Mesendoderm (in vitro differentiated cells): ENCODE results near the gene RABGAP1. TPM values are rescaled to one million over a fixed set of nuclear protein-coding genes. Genes with fewer than 3 reads are reported as not detected.

ENCODE experiments used
- DNase-seq: peaks from one replicate; pipeline ENCODE4 v3.0.0; 2013
- H2AK5ac ChIP-seq: 2 replicates; pipeline ENCODE4 v1.6.1; 2013; ENCODE audit warnings: low read length, inconsistent platforms
- H2BK120ac ChIP-seq: 2 replicates; pipeline ENCODE4 v1.6.1; 2013; ENCODE audit warnings: low read depth, mild to moderate bottlenecking, low read length, moderate library complexity, mixed read lengths
- H2BK15ac ChIP-seq: replicated peaks from 2 replicates; pipeline ENCODE4 v1.6.1; 2013; ENCODE audit warnings: low read depth, mild to moderate bottlenecking, moderate library complexity
- H2BK5ac ChIP-seq: 2 replicates; pipeline ENCODE4 v1.6.1; 2013; ENCODE audit warnings: low read length, inconsistent platforms
- H3K18ac ChIP-seq: 2 replicates; pipeline ENCODE4 v1.6.1; 2013; ENCODE audit warnings: mild to moderate bottlenecking, low read length, mixed read lengths
- H3K23ac ChIP-seq: one replicate; pipeline ENCODE4 v1.6.1; 2013; ENCODE audit warnings: low read length
- H3K27ac ChIP-seq: 2 replicates; pipeline ENCODE4 v1.5.1; 2013; ENCODE audit warnings: low read depth, mild to moderate bottlenecking, inconsistent platforms, low read length, moderate library complexity
- H3K27me3 ChIP-seq: 2 replicates; pipeline ENCODE4 v1.6.1; 2013; ENCODE audit warnings: low read length, control low read depth, mild to moderate bottlenecking, inconsistent platforms; ENCODE audit not compliant: insufficient read depth, poor library complexity
- H3K36me3 ChIP-seq: 2 replicates; pipeline ENCODE4 v1.6.1; 2013; ENCODE audit warnings: low read length, inconsistent platforms; ENCODE audit not compliant: control insufficient read depth, insufficient read depth
- H3K4ac ChIP-seq: one replicate; pipeline ENCODE4 v1.6.1; 2013; ENCODE audit warnings: low read depth, mild to moderate bottlenecking, low read length, moderate library complexity
- H3K4me1 ChIP-seq: 2 replicates; pipeline ENCODE4 v1.6.1; 2013; ENCODE audit warnings: low read depth, low read length, inconsistent platforms; ENCODE audit not compliant: control insufficient read depth
- H3K4me2 ChIP-seq: 2 replicates; pipeline ENCODE4 v1.6.1; 2013; ENCODE audit warnings: low read length
- H3K4me3 ChIP-seq: 2 replicates; pipeline ENCODE4 v1.5.1; 2013; ENCODE audit warnings: mild to moderate bottlenecking, low read length
- H3K56ac ChIP-seq: one replicate; pipeline ENCODE4 v1.6.1; 2013; ENCODE audit warnings: low read length
- H3K79me1 ChIP-seq: 2 replicates; pipeline ENCODE4 v1.6.1; 2013; ENCODE audit warnings: low read length, inconsistent platforms
- H3K79me2 ChIP-seq: 2 replicates; pipeline ENCODE4 v1.6.1; 2013; ENCODE audit warnings: mild to moderate bottlenecking, low read length; ENCODE audit not compliant: control insufficient read depth, insufficient read depth
- H3K9ac ChIP-seq: 2 replicates; pipeline ENCODE4 v1.6.1; 2013; ENCODE audit warnings: low read length, inconsistent platforms
- H4K5ac ChIP-seq: one replicate; pipeline ENCODE4 v1.6.1; 2013; ENCODE audit warnings: low read length
- H4K8ac ChIP-seq: one replicate; pipeline ENCODE4 v1.6.1; 2013; ENCODE audit warnings: low read depth, mild to moderate bottlenecking, control low read depth, low read length, moderate library complexity
- WGBS: extraction: QIAGEN DNeasy Blood & Tissue Kit; methylation state at CpG from one replicate; pipeline ENCODE4 v1.1.7; 2013; ENCODE audit warnings: low lambda C conversion rate, missing lambda C conversion rate; ENCODE audit not compliant: insufficient coverage; ENCODE audit errors: extremely low coverage; 5-methylcytosine and 5-hydroxymethylcytosine counted together
- polyA plus RNA-seq, 2 experiments: library from polyadenylated mRNA; stranded (reverse); fragments of 200-250 nt; gene quantifications; one replicate each; pipeline ENCODE4 v1.2.3, GENCODE V29; 2013

Gene RABGAP1
- polyA plus RNA-seq (2013, experiment 1 of 2): 9.3 TPM
- polyA plus RNA-seq (2013, experiment 2 of 2): 9.0 TPM

GRCh38 chr9:122940749-122941581 lies at the start of gene RABGAP1:
Gene RABGAP1, plus strand, starts transcription at chr9:122941020. Its CDS starts 16,040 bp downstream, at chr9:122957060.
- Histone ChIP-seq H3K18ac (peak within 1 kb of the TSS; percentile 85), H4K5ac (no peak within 1 kb of the TSS)

GRCh38 chr9:122897969-122898368 lies 42.9 kb upstream of the RABGAP1 start:
- Histone ChIP-seq H4K5ac (no peak overlapping the region), H3K27me3 (no peaks in the 10 kb centered on the region), H2BK120ac (no peak overlapping the region), H3K79me2 (peaks cover 12% of the 10 kb centered on the region), H2BK5ac (no peak overlapping the region), H2AK5ac (no peak overlapping the region), H3K27ac (no peak overlapping the region), H3K56ac (no peak overlapping the region), H3K4ac (no peak overlapping the region), H3K4me3 (no peak overlapping the region), H3K36me3 (no peaks in the 10 kb centered on the region), H3K18ac (no peak overlapping the region), H3K23ac (no peak overlapping the region), H2BK15ac (no peak overlapping the region), H4K8ac (no peak overlapping the region), H3K4me2 (no peak overlapping the region), H3K4me1 (no peaks in the 10 kb centered on the region), H3K9ac (no peak overlapping the region), H3K79me1 (peaks cover 3% of the 10 kb centered on the region)
- no CpG with 5 or more reads among the region's 1 CpG for WGBS
- no peak for DNase-seq

More at GRCh38 chr9:122940749-122941581, at the start of gene RABGAP1:
- peak; percentile 99 for DNase-seq
- Histone ChIP-seq H3K9ac (peak within 1 kb of the TSS; percentile 87), H2BK120ac (no peak within 1 kb of the TSS), H3K27ac (peak within 1 kb of the TSS; percentile 86), H3K4me3 (peak within 1 kb of the TSS; percentile 69), H3K79me2 (peaks cover 37% of the 10 kb centered on the region), H3K4ac (no peak within 1 kb of the TSS), H3K79me1 (peaks cover 4% of the 10 kb centered on the region), H3K56ac (peak within 1 kb of the TSS; percentile 89), H4K8ac (peak within 1 kb of the TSS; percentile 86), H3K4me1 (no peaks in the 10 kb centered on the region), H2AK5ac (no peak within 1 kb of the TSS), H3K36me3 (peaks cover 1% of the 10 kb centered on the region), H2BK15ac (no peak within 1 kb of the TSS), H3K4me2 (peak within 1 kb of the TSS; percentile 82), H3K27me3 (no peaks in the 10 kb centered on the region), H3K23ac (peak within 1 kb of the TSS; percentile 83), H2BK5ac (no peak within 1 kb of the TSS)
- WGBS: no CpG with 5 or more reads among the region's 54 CpGs

DNA sequence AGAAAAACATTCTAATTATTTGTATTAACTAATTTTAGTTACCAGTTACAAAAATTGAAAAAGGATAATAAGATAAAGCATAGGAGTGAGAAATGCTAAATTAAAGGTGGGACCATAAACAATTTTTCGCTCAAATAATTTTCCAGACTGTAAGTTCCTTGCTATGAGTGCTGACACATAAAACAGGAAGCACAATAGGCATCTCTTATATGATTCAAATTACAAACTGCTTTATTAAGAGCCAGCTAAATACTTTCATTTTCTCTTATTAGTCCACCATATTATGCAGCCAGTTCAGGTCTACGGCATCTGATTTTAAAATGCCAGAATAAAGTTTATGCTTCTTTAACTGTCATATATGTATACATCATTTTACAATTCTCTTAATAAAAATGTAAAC lies 40.0 kb upstream of the RABGAP1 start:
- no peak overlapping the region for H2BK120ac ChIP-seq
- H3K4me1 ChIP-seq: no peaks in the 10 kb centered on the region
- H4K8ac ChIP-seq: no peak overlapping the region
- H3K56ac ChIP-seq: no peak overlapping the region
- H3K9ac ChIP-seq: no peak overlapping the region
- H3K27me3 ChIP-seq: no peaks in the 10 kb centered on the region
- no peak overlapping the region for H4K5ac ChIP-seq
- no CpG with 5 or more reads among the region's 2 CpGs for WGBS
- no peak overlapping the region for H3K18ac ChIP-seq
- no peak overlapping the region for H3K4ac ChIP-seq
- peaks cover 3% of the 10 kb centered on the region for H3K79me1 ChIP-seq
- no peak for DNase-seq
- no peak overlapping the region for H3K4me2 ChIP-seq
- no peaks in the 10 kb centered on the region for H3K36me3 ChIP-seq
- no peak overlapping the region for H3K27ac ChIP-seq
- no peak overlapping the region for H2AK5ac ChIP-seq
- no peak overlapping the region for H2BK5ac ChIP-seq
- no peak overlapping the region for H3K4me3 ChIP-seq
- H3K23ac ChIP-seq: no peak overlapping the region
- H3K79me2 ChIP-seq: peaks cover 27% of the 10 kb centered on the region
- H2BK15ac ChIP-seq: no peak overlapping the region

DNA sequence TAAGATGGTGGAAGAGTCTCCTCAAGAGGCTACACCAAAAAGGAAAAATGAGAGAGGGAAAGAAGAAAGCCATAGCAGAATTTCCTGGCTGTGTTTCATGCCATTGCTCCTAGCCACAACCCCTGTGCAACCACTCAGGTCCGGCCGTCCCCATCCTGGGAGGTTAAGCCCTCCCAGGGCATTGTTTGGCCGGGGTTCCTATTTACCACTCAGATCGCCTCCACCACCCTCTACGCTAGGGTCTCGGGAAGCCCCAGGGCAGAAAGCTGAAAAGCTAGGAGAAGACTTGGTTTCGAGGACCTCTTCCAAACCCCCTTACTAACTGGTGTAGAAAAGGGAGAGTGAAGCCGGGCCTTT lies 36.4 kb upstream of the RABGAP1 start:
- peak overlapping the region; percentile 75 for H4K5ac ChIP-seq
- H3K36me3 ChIP-seq: no peaks in the 10 kb centered on the region
- no peaks in the 10 kb centered on the region for H3K4me1 ChIP-seq
- H3K18ac ChIP-seq: peak overlapping the region; percentile 93
- no peak overlapping the region for H3K23ac ChIP-seq
- peak; percentile 80 for DNase-seq
- H3K79me2 ChIP-seq: peaks cover 23% of the 10 kb centered on the region
- peak overlapping the region; percentile 96 for H3K56ac ChIP-seq
- H3K4ac ChIP-seq: peak overlapping the region; percentile 82
- peak overlapping the region; percentile 39 for H3K4me2 ChIP-seq
- no peak overlapping the region for H2BK5ac ChIP-seq
- no peak overlapping the region for H2BK15ac ChIP-seq
- H3K79me1 ChIP-seq: no peaks in the 10 kb centered on the region
- H2BK120ac ChIP-seq: no peak overlapping the region
- peak overlapping the region; percentile 94 for H3K27ac ChIP-seq
- no peaks in the 10 kb centered on the region for H3K27me3 ChIP-seq
- H2AK5ac ChIP-seq: no peak overlapping the region
- no peak overlapping the region for H4K8ac ChIP-seq
- H3K4me3 ChIP-seq: peak overlapping the region; percentile 91
- peak overlapping the region; percentile 96 for H3K9ac ChIP-seq
- WGBS: no CpG with 5 or more reads among the region's 8 CpGs

DNA sequence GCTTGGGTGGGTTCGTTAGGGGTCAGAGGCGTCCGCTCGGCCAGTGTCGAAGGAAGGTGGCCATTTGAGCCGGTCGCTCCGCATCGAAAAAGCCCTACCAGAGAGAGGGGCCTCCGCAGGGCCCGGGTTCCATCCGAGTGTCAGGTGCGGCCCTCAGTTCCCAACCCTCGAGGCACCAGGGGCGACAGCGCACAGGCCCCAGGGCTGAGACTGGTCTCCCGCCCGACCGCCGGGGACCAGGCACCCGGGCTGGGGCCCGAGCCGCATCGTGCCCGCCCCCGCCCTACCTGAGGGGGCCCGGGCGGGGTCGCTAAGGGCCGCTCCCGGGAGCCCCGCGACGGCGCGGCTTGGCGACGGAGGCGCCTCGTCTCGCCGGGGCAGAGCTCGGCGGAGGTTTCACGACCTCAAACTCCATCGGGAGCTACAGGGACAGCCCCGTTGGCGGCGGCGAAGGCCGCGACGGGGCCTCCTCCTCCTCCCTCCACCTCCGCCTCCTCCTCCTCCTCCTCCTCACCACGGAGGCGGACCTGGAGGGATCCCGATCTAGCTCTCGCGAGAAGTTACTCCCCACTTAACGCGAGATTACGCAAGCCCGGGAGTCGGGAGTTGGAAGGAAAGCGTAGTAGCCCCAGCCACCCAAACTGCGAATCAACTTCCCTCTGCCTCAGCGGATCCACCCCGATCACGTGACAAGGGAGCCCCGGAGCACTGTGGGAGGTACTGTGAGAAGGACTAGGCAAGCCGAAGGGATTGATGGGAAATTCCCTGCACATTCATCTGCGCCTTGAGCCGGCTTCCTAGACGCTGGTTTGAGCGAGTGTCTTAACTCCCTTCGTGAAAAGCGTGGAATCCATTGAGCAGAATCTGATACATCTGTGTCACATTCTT lies 35.8 kb upstream of the RABGAP1 start, which contains the start of gene RC3H2:
Gene RC3H2, minus strand, starts transcription at position 537 of the 888 bp plus-strand sequence. CDS start 7,850 bp downstream, outside the sequence.
- Histone ChIP-seq H4K8ac (peak within 1 kb of the TSS; percentile 84), H3K23ac (no peak within 1 kb of the TSS), H4K5ac (peak within 1 kb of the TSS; percentile 85), H3K4me3 (peak within 1 kb of the TSS; percentile 91), H3K4me1 (no peaks in the 10 kb centered on the region), H3K9ac (peak within 1 kb of the TSS; percentile 96), H3K79me2 (peaks cover 21% of the 10 kb centered on the region), H3K36me3 (no peaks in the 10 kb centered on the region), H3K79me1 (no peaks in the 10 kb centered on the region), H2BK120ac (no peak within 1 kb of the TSS), H2BK5ac (peak within 1 kb of the TSS; percentile 51), H3K56ac (peak within 1 kb of the TSS; percentile 96), H3K4me2 (peak within 1 kb of the TSS; percentile 39), H3K27ac (peak within 1 kb of the TSS; percentile 94), H3K4ac (peak within 1 kb of the TSS; percentile 82), H2AK5ac (no peak within 1 kb of the TSS), H2BK15ac (no peak within 1 kb of the TSS), H3K18ac (peak within 1 kb of the TSS; percentile 93), H3K27me3 (no peaks in the 10 kb centered on the region)
- DNase-seq: peak; percentile 100
- WGBS: no CpG with 5 or more reads among the region's 77 CpGs
